ENCODE data around the gene IFNL2.

GRCh38 chr19:39317476-39317875 lies 49.3 kb downstream of the IFNL2 start:
- TF ChIP-seq, protein P1, sequence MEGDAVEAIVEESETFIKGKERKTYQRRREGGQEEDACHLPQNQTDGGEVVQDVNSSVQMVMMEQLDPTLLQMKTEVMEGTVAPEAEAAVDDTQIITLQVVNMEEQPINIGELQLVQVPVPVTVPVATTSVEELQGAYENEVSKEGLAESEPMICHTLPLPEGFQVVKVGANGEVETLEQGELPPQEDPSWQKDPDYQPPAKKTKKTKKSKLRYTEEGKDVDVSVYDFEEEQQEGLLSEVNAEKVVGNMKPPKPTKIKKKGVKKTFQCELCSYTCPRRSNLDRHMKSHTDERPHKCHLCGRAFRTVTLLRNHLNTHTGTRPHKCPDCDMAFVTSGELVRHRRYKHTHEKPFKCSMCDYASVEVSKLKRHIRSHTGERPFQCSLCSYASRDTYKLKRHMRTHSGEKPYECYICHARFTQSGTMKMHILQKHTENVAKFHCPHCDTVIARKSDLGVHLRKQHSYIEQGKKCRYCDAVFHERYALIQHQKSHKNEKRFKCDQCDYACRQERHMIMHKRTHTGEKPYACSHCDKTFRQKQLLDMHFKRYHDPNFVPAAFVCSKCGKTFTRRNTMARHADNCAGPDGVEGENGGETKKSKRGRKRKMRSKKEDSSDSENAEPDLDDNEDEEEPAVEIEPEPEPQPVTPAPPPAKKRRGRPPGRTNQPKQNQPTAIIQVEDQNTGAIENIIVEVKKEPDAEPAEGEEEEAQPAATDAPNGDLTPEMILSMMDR (IDR thresholded peaks at IDR 0.05) = no peak
- TF ChIP-seq EZH2 (IDR thresholded peaks at IDR 0.05; ENCODE audit: borderline replicate concordance, insufficient read depth, low read depth, low read length, poor library complexity, severe bottlenecking) = no peak

All from B cell (primary cell).